Left lung (tissue), 10 donors: ENCODE results near the gene TMEM175. TPM values are rescaled to one million over a fixed set of nuclear protein-coding genes. Genes with fewer than 3 reads are reported as not detected.

ENCODE experiments used
- ATAC-seq: fragments of 200-7000 bp; cut with Tn5 transposase; one replicate; pipeline ENCODE4 v1.9.1; 2020; ENCODE audit warnings: moderate library complexity
- DNase-seq, 4 donors: peaks; one replicate each; pipeline ENCODE4 v3.0.0-alpha.2; 2013 to 2020
- H3K27ac ChIP-seq, 2 donors: fragments of 200-600 bp; sonication (generic) in 1 of 2; one replicate each; pipeline versions ENCODE4 v1.5.0 to v1.8.0; 2020 to 2021
- H3K27me3 ChIP-seq, 2 donors: fragments of 200-600 bp; sonication (generic) in 1 of 2; one replicate each; pipeline versions ENCODE4 v1.5.0 to v1.8.0; 2020 to 2021
- H3K36me3 ChIP-seq, 2 donors: fragments of 200-600 bp; sonication (generic) in 1 of 2; one replicate each; pipeline versions ENCODE4 v1.5.0 to v1.8.0; 2020 to 2021
- H3K4me1 ChIP-seq, 2 donors: fragments of 200-600 bp; one replicate each; pipeline ENCODE4 v1.8.0; 2021
- H3K4me3 ChIP-seq, 2 donors: fragments of 200-600 bp; sonication (generic) in 1 of 2; one replicate each; pipeline versions ENCODE4 v1.5.0 to v1.8.0; 2020 to 2021; ENCODE audit warnings: mild to moderate bottlenecking in 1 of 2
- H3K9me3 ChIP-seq, 2 donors: fragments of 200-600 bp; sonication (generic) in 1 of 2; one replicate each; pipeline versions ENCODE4 v1.5.0 to v1.8.0; 2020 to 2021
- intact Hi-C, 2 donors: fragments of 100-400 bp; cut with DNase I; formaldehyde crosslinking; loops; one replicate each; pipeline versions ENCODE4 v1.11.2 to v1.14.2; 2022
- polyA plus RNA-seq, 6 donors: library from polyadenylated mRNA; unstranded; fragments of 120-200 nt; gene quantifications; one replicate each; pipeline ENCODE4 v1.2.1, GENCODE V29; 2013; ENCODE audit not compliant: insufficient read length in 6 of 6
- total RNA-seq, 2 donors: library from RNA; stranded (reverse); fragmentation: NEBNext Ultra II Directional; extraction: Animal tissue kit (Norgen Biotek cat#: 25700); gene quantifications; one replicate each; pipeline ENCODE4 v1.2.1, GENCODE V29; 2021
- TF ChIP-seq, protein P1 (sequence below), 2 donors: fragments of 200-600 bp; sonication (generic) in 1 of 2; IDR thresholded peaks; one replicate each; pipeline versions ENCODE4 v1.5.0 to v1.8.0; 2021; ENCODE audit warnings: antibody characterized with exemption in 2 of 2
- donor health status: DM: no; HTN: yes; CAD: no.
- donor health status: DM: no; HTN: no; CAD: no.

Gene TMEM175
- total and polyA plus RNA-seq, 8 donors, result 24.4 to 38.7 (median 27.6) TPM

GRCh38 chr4:921830-922331 is 10.4 kb upstream of the TMEM175 start:
- Histone ChIP-seq H3K27me3 (no peaks in the 10 kb centered on the region), H3K36me3 (no peaks in the 10 kb centered on the region), H3K27ac (no peak overlapping the region), H3K4me3 (no peak overlapping the region), H3K4me1 (peaks cover 3 to 74% of the 10 kb centered on the region in 2 donors), H3K9me3 (no peaks in the 10 kb centered on the region)
- no peak for ATAC-seq
- TF ChIP-seq, protein P1, sequence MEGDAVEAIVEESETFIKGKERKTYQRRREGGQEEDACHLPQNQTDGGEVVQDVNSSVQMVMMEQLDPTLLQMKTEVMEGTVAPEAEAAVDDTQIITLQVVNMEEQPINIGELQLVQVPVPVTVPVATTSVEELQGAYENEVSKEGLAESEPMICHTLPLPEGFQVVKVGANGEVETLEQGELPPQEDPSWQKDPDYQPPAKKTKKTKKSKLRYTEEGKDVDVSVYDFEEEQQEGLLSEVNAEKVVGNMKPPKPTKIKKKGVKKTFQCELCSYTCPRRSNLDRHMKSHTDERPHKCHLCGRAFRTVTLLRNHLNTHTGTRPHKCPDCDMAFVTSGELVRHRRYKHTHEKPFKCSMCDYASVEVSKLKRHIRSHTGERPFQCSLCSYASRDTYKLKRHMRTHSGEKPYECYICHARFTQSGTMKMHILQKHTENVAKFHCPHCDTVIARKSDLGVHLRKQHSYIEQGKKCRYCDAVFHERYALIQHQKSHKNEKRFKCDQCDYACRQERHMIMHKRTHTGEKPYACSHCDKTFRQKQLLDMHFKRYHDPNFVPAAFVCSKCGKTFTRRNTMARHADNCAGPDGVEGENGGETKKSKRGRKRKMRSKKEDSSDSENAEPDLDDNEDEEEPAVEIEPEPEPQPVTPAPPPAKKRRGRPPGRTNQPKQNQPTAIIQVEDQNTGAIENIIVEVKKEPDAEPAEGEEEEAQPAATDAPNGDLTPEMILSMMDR (IDR thresholded peaks at IDR 0.05), result no peak
- DNase-seq, result peak in 1 of 4 donors; percentile 49
- intact Hi-C loops, result no loop called here

DNA sequence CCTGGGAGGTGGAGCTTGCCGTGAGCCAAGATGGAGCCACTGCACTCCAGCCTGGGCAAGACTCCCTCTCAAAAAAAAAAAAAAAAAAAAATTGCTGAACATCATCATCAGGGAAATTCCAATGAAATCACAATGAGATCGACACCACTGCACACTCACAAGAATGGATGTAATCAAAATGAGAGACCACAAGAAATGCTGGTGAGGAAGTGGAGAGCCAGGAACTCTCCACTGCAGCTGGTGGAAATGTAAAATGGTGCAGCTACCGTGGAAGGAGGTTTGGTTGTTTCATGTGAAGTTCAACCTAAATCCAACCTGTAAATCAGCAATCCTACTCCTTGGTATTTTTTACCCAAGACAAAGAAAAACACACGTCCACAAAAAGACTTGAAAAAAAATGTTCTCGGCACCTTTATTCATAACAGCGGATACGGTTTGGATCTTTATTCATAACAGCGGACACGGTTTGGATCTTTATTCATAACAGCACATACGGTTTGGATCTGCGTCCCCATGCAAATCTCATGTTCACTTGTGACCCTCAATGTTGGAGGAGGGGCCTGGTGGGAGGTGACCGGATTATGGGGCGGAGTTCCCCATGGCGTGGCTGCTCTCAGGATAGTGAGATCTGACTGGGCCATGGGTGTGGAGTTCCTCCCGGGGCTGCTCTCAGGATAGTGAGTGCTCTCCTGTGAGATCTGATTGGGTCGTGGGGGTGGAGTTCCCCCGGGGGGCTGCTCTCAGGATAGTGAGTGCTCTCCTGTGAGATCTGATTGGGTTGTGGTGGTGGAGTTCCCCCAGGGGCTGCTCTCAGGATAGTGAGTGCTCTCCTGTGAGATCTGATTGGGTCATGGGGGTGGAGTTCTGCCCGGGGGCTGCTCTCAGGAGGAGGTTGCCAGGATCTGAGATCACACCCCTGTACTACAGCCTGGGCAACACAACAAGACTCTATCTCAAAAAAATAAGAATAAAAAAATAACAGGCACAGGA is 7.9 kb upstream of the TMEM175 start:
- peak; percentile 57 for ATAC-seq
- H3K27ac ChIP-seq, result no peak overlapping the region
- no peak overlapping the region for H3K4me3 ChIP-seq
- no peaks in the 10 kb centered on the region for H3K27me3 ChIP-seq
- intact Hi-C loops, result no loop called here
- H3K9me3 ChIP-seq, result no peaks in the 10 kb centered on the region
- peaks cover 3 to 90% of the 10 kb centered on the region in 2 donors for H3K4me1 ChIP-seq
- DNase-seq, result peak in 2 of 4 donors; percentile 32 to 34
- no peaks in the 10 kb centered on the region for H3K36me3 ChIP-seq
- TF ChIP-seq, protein P1 (IDR thresholded peaks at IDR 0.05), result no peak

GRCh38 chr4:925171-925570 is 7.1 kb upstream of the TMEM175 start:
- no peak for ATAC-seq

DNA sequence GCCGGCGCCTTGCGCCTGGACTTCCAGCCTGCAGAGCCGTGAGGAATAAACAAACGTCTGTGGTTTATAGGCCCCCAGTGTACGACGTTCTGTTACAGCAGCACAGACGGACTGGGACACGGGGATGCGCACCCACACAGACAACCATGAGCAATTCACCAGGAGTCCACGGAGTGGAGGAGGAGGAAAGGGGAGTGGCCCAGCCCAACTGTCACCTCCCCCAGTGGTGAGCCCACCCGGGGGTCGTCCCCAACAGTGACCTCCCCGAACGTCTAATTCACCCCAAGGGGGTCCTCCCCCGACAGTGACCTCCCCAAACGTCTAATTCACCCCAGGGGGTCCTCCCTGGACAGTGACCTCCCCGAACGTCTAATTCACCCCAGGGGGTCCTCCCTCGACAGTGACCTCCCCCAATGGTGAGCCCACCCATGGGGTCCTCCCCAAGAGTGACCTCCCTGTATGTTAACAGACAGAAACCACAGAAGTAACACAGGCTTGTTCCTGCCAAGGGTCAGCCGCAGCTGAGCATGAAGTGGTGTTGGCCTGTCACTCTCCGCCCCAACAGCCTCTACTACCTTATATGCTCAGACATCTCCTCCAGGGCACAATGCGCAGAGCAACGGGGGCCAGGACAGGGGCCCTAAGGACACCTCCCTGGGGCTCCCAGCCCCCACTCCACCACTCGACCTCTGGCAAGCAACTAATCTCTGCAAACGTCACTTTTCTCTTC is 6.3 kb upstream of the TMEM175 start:
- TF ChIP-seq, protein P1 (IDR thresholded peaks at IDR 0.05), result no peak
- peak in 2 of 4 donors; percentile 23 to 54 for DNase-seq
- H3K27ac ChIP-seq, result no peak overlapping the region
- H3K4me1 ChIP-seq, result peaks cover 10 to 90% of the 10 kb centered on the region in 2 donors
- intact Hi-C loops, result no loop called here
- no peak for ATAC-seq
- no peak overlapping the region for H3K4me3 ChIP-seq
- H3K36me3 ChIP-seq, result no peaks in the 10 kb centered on the region
- H3K27me3 ChIP-seq, result no peaks in the 10 kb centered on the region
- no peaks in the 10 kb centered on the region for H3K9me3 ChIP-seq

More at GRCh38 chr4:925171-925570, 7.1 kb upstream of the TMEM175 start:
- Histone ChIP-seq H3K36me3 (no peaks in the 10 kb centered on the region), H3K4me1 (peaks cover 3 to 90% of the 10 kb centered on the region in 2 donors), H3K9me3 (no peaks in the 10 kb centered on the region), H3K27ac (no peak overlapping the region), H3K27me3 (no peaks in the 10 kb centered on the region), H3K4me3 (no peak overlapping the region)
- TF ChIP-seq, protein P1 (IDR thresholded peaks at IDR 0.05), result no peak
- peak in 2 of 4 donors; percentile 28 to 69 for DNase-seq
- intact Hi-C loops, result no loop called here
